Activated naive CD8-positive, alpha-beta T cell treated with anti-CD3 and anti-CD28 coated beads, Interleukin-2, amount 10 ng/mL, durations not matched to agents 7 days and 5 days (primary cell): ENCODE results near the gene CPTP. TPM values are rescaled to one million over a fixed set of nuclear protein-coding genes. Genes with fewer than 3 reads are reported as not detected.

ENCODE experiments used
- ATAC-seq: fragments of 150-1000 bp; cut with Tn5 transposase; one replicate; pipeline ENCODE4 v1.10.0; 2021; ENCODE audit warnings: low read depth, moderate library complexity
- POLR2A ChIA-PET: fragments of 350-600 bp; sonication (Branson Sonifier 250); formaldehyde crosslinking; loops from one replicate; lab custom pipeline; 2021; ENCODE audit warnings: antibody characterized with exemption; lab: Charles Lee
- DNase-seq: peaks from one replicate; pipeline ENCODE4 v3.0.0; 2021
- H3K27ac Mint-ChIP-seq: one replicate; pipeline ENCODE4 v1.8.0; 2022; ENCODE audit warnings: mild to moderate bottlenecking, mixed read lengths
- H3K27me3 Mint-ChIP-seq: one replicate; pipeline ENCODE4 v1.8.0; 2022; ENCODE audit warnings: mild to moderate bottlenecking, moderate library complexity, mixed read lengths
- H3K36me3 Mint-ChIP-seq: one replicate; pipeline ENCODE4 v1.8.0; 2021; ENCODE audit warnings: mild to moderate bottlenecking, mixed read lengths
- H3K4me1 Mint-ChIP-seq: one replicate; pipeline ENCODE4 v1.8.0; 2021; ENCODE audit warnings: mixed read lengths
- H3K4me3 Mint-ChIP-seq: one replicate; pipeline ENCODE4 v1.8.0; 2022; ENCODE audit warnings: mild to moderate bottlenecking, moderate library complexity, mixed read lengths
- H3K9me3 Mint-ChIP-seq: one replicate; pipeline ENCODE4 v1.8.0; 2021; ENCODE audit warnings: mixed read lengths
- total RNA-seq, 2 experiments: library from RNA; stranded (reverse); gene quantifications; one replicate each; pipeline ENCODE4 v1.2.3, GENCODE V29; 2021

CPTP gene
- total RNA-seq, 2 experiments from 2014 or later = 19.3 TPM

- Mint-ChIP-seq H3K4me3 (no peak overlapping the region), H3K27me3 (no peaks in the 10 kb centered on the region), H3K27ac (no peak overlapping the region), H3K9me3 (no peaks in the 10 kb centered on the region), H3K4me1 (no peaks in the 10 kb centered on the region), H3K36me3 (no peaks in the 10 kb centered on the region)
- no peak for DNase-seq
- no peak for ATAC-seq
- POLR2A ChIA-PET = no interaction called here
Observed at GRCh38 chr1:1295154-1295923, 29.3 kb upstream of the CPTP start.

- Mint-ChIP-seq H3K9me3 (no peaks in the 10 kb centered on the region), H3K36me3 (no peaks in the 10 kb centered on the region), H3K27ac (no peak overlapping the region), H3K4me1 (no peaks in the 10 kb centered on the region), H3K4me3 (no peak overlapping the region), H3K27me3 (no peaks in the 10 kb centered on the region)
- ATAC-seq (no peak), DNase-seq (no peak)
- POLR2A ChIA-PET = no interaction called here
Observed at GRCh38 chr1:1296070-1297061, 28.2 kb upstream of the CPTP start.

GRCh38 chr1:1297802-1298424 lies 26.7 kb upstream of the CPTP start:
- no peak for DNase-seq
- H3K4me1 Mint-ChIP-seq = no peaks in the 10 kb centered on the region
- no peaks in the 10 kb centered on the region for H3K9me3 Mint-ChIP-seq
- no peaks in the 10 kb centered on the region for H3K27me3 Mint-ChIP-seq
- no peak overlapping the region for H3K4me3 Mint-ChIP-seq
- no peak for ATAC-seq
- POLR2A ChIA-PET = no interaction called here
- H3K27ac Mint-ChIP-seq = no peak overlapping the region
- no peaks in the 10 kb centered on the region for H3K36me3 Mint-ChIP-seq

DNA sequence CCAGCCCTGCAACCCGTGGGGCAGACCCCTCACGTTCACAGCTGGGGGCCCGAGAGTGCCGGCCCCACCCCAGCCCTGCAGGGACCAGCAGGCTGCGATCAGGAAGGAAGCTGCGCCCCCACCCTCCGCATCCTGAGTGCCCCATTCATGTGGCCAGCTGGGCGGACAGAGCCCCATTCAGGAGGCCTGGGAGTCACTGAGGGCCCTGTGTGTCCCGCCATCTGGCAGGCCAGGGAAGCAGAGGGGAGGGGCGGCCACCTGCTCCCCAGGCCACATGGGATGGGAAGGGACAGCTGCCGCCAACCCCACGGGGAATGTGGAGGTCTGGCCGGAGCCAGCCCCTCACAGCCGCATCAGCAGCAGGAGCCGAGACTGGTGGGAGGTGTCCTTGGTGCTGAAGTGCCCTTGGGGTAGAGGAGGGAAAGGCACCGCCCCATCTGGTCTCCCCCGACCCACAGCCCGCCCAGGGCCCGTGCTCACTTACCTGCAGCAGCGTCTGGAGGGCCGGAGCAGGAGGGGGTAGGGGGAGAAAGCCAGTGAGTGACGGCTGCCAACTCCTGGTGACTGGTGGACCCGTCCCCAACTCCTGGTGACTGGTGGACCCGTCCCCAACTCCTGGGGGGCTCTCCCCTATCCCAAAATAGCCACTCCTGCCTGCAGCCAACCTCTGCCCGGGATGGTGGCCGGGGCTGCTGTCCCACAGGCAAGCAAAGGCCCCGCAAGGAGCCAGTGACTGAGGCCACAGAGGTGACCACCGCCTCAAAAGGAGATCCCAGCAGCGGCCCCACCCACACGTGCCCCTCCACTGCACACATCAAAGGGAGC lies 25.5 kb upstream of the CPTP start:
- Mint-ChIP-seq H3K27ac (no peak overlapping the region), H3K4me1 (no peaks in the 10 kb centered on the region), H3K27me3 (no peaks in the 10 kb centered on the region), H3K4me3 (no peak overlapping the region), H3K9me3 (no peaks in the 10 kb centered on the region), H3K36me3 (no peaks in the 10 kb centered on the region)
- POLR2A ChIA-PET = no interaction called here
- DNase-seq (no peak), ATAC-seq (peak; percentile 13)

- Mint-ChIP-seq H3K27me3 (no peaks in the 10 kb centered on the region), H3K9me3 (no peaks in the 10 kb centered on the region), H3K36me3 (no peaks in the 10 kb centered on the region), H3K4me3 (no peak overlapping the region), H3K27ac (no peak overlapping the region), H3K4me1 (peaks cover 2% of the 10 kb centered on the region)
- DNase-seq (no peak), ATAC-seq (peak; percentile 51)
- POLR2A ChIA-PET = no interaction called here
Observed at GRCh38 chr1:1299686-1300351, 24.8 kb upstream of the CPTP start.

GRCh38 chr1:1300352-1300739 lies 24.3 kb upstream of the CPTP start:
- Mint-ChIP-seq H3K4me3 (no peak overlapping the region), H3K27me3 (no peaks in the 10 kb centered on the region), H3K27ac (no peak overlapping the region), H3K9me3 (no peaks in the 10 kb centered on the region), H3K36me3 (no peaks in the 10 kb centered on the region), H3K4me1 (peaks cover 3% of the 10 kb centered on the region)
- POLR2A ChIA-PET = no interaction called here
- DNase-seq = no peak
- ATAC-seq = no peak

GRCh38 chr1:1302006-1302430 lies 22.6 kb upstream of the CPTP start:
- DNase-seq = no peak
- POLR2A ChIA-PET = no interaction called here
- no peak overlapping the region for H3K4me3 Mint-ChIP-seq
- H3K9me3 Mint-ChIP-seq = no peaks in the 10 kb centered on the region
- ATAC-seq = no peak
- H3K36me3 Mint-ChIP-seq = no peaks in the 10 kb centered on the region
- peaks cover 14% of the 10 kb centered on the region for H3K4me1 Mint-ChIP-seq
- no peaks in the 10 kb centered on the region for H3K27me3 Mint-ChIP-seq
- no peak overlapping the region for H3K27ac Mint-ChIP-seq

GRCh38 chr1:1302951-1303509 lies 21.6 kb upstream of the CPTP start:
- Mint-ChIP-seq H3K27me3 (no peaks in the 10 kb centered on the region), H3K27ac (no peak overlapping the region), H3K4me3 (no peak overlapping the region), H3K36me3 (no peaks in the 10 kb centered on the region), H3K9me3 (no peaks in the 10 kb centered on the region), H3K4me1 (peaks cover 14% of the 10 kb centered on the region)
- ATAC-seq = no peak
- POLR2A ChIA-PET = no interaction called here
- DNase-seq = no peak

GRCh38 chr1:1303736-1304135 lies 20.9 kb upstream of the CPTP start:
- Mint-ChIP-seq H3K4me3 (no peak overlapping the region), H3K36me3 (no peaks in the 10 kb centered on the region), H3K27me3 (no peaks in the 10 kb centered on the region), H3K27ac (no peak overlapping the region), H3K9me3 (no peaks in the 10 kb centered on the region), H3K4me1 (peaks cover 14% of the 10 kb centered on the region)
- ATAC-seq (no peak), DNase-seq (no peak)
- POLR2A ChIA-PET = no interaction called here

- ATAC-seq (no peak), DNase-seq (no peak)
- peak overlapping the region; percentile 97 for H3K27ac Mint-ChIP-seq
- POLR2A ChIA-PET = interaction anchor here (0.8 to 1.3 kb wide), 8 partner anchors 30 to 188 kb away, joined by 3 to 8 read pairs (median 4); partner anchors contain the start of gene DVL1
- H3K9me3 Mint-ChIP-seq = no peaks in the 10 kb centered on the region
- peak overlapping the region; percentile 94 for H3K4me3 Mint-ChIP-seq
- H3K27me3 Mint-ChIP-seq = no peaks in the 10 kb centered on the region
- no peaks in the 10 kb centered on the region for H3K36me3 Mint-ChIP-seq
- peaks cover 14% of the 10 kb centered on the region for H3K4me1 Mint-ChIP-seq
Observed at GRCh38 chr1:1304331-1305299, 20.0 kb upstream of the CPTP start.

DNA sequence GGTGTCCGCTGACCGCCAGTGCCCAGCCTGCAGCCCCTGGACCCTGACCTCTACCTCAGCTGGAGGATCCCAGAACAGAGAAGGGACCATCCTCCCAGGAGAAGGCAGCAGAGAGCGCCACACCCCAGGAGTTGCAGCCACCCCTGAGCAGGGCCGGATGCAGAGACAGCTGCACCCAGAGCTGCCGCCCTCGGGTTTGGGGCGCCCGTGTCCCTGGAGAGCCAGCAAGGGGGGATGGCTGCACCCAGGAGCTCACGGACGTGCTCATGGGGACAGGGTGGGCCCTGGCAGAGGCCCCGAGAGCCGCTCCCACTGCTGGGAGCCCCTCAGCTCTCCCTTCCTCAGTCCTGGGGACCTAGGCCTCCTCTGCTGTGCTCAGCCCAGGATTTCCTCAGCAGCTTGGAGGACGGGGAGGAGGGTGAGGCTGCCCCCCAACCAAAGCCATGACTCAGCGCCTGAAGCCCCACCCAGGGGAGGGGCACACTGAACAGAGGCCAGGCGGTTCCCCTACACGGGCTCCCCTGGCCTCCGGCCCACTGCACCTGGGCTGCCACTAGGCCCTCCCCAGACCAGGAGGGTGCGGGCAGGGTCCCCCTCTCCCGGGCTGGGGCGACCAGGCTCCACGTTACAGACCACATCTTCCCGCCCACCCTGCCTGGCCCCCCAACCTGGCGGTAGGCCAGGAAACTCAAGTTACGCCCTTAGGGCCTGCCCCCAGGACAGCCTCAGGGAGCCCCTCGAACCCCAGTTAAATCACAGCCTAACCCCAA lies 19.1 kb upstream of the CPTP start:
- POLR2A ChIA-PET = interaction anchor here (0.6 to 1.3 kb wide), 11 partner anchors 31 to 1702 kb away, joined by 3 to 8 read pairs (median 3); partner anchors contain the start of gene DVL1
- H3K4me1 Mint-ChIP-seq = peaks cover 14% of the 10 kb centered on the region
- peak overlapping the region; percentile 97 for H3K27ac Mint-ChIP-seq
- no peaks in the 10 kb centered on the region for H3K36me3 Mint-ChIP-seq
- no peaks in the 10 kb centered on the region for H3K27me3 Mint-ChIP-seq
- H3K9me3 Mint-ChIP-seq = no peaks in the 10 kb centered on the region
- DNase-seq = peak; percentile 84
- peak overlapping the region; percentile 94 for H3K4me3 Mint-ChIP-seq
- peak; percentile 65 for ATAC-seq
